HG03520 (cell line): ENCODE measurements around the gene USP36.
"Not testable (repeated sequence)": the region's sequence is repeated elsewhere in the genome, so short reads cannot be mapped to it uniquely, and the experiment has no call there.

Experiments
- ATAC-seq: cut with Tn5 transposase; IDR thresholded peaks from one replicate; pipeline ENCODE4 v1.9.1; 2021; ENCODE audit warnings: mild to moderate bottlenecking, moderate library complexity; ENCODE audit not compliant: unreplicated experiment

Gene USP36

DNA sequence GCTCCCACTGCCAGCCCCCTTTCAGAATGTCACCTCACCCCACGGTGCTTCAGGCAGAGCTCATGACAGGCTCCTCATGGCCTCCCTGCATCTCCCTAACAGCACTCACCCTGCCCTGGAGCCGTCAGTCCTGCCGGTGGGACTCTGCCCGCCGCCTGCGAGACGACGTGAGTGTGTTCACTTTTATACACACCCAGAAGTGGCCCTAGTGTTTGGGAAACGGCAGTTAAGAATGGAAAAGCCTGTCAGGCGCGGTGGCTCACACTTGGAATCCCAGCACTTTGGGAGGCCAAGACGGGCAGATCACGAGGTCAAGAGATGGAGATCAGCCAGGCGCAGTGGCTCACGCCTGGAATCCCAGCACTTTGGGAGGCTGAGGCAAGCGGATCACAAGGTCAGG lies 46.2 kb downstream of the USP36 start:
- no peak for ATAC-seq

DNA sequence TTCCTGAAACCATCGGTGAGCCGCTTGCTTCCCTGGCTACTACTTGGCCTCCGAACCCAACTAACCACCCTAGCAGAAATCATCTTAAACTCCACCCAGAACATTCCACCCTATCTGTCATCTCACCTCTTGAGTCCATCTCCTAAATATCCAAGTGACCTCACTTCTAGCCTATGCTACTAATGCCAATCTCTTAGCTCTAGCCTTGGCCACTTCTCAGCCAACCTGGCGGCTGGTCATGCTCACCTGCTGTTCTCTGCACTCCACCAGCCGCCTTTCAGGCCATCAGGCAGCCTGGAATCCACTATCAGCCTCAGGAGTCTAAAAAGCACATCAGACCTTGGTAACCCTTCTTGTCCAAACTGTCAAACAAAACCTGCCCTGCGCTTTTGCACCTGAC lies 46.6 kb downstream of the USP36 start:
- no peak for ATAC-seq

GRCh38 chr17:78793415-78793814 lies 47.2 kb downstream of the USP36 start:
- ATAC-seq, result no peak

DNA sequence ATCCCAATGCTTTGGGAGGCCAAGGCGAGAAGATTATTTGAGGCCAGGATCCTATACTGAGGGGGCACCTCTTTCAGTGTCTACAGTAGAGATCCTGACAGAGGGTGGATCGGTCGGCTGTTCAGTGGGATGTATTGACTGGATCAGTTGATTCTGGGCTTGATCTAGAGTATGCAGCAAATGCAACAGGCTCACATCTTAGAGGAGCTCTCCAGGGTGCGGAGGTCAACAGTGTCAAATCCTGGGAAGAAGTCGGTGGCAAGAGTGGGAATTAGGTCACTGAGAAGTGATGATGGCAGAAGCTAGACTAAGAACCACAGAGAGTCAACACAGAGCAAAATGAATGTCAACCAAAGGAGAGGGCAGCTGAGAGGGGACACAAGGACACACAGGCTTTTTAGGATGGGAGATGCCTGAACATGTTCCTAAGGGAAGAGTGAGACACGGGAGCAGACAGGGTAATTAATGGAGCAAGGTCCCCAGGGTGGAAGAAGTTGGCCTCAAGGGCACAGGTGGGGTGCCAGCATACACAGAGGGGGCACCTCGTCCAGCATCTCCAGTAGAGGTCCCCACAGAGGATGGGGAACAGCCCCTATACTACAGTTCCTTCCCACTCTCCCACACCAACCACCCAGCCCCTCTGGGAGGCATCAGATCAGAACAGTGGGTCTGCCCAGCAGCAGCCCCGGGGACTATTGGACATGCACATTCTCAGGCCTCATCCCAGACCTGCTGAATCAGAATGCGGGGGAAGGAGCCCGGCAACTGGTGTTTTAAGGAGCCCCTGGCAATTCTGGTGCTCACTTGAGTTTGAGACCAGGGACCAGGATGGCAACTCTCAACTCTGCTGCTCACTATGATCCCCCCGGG lies 48.5 kb downstream of the USP36 start:
- no peak for ATAC-seq

DNA sequence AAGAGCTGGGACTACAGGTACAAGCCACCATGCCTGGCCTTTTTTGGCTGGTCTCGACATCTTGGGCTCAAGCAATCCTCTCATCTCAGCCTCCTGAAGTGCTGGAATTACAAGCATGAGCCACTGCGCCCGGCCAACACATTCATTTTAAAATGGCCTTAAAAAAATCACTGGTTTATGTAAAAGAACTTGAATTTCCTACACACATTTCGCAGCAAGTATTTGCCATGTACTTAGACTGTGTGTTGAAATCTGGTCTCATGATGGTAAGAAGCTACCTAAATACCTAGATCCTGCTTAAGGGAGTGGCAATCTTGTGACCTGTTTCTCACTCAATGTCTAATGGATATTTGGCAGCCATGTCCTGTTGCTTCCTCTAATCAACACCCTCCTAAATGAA lies 50.1 kb downstream of the USP36 start:
- ATAC-seq, result no peak

DNA sequence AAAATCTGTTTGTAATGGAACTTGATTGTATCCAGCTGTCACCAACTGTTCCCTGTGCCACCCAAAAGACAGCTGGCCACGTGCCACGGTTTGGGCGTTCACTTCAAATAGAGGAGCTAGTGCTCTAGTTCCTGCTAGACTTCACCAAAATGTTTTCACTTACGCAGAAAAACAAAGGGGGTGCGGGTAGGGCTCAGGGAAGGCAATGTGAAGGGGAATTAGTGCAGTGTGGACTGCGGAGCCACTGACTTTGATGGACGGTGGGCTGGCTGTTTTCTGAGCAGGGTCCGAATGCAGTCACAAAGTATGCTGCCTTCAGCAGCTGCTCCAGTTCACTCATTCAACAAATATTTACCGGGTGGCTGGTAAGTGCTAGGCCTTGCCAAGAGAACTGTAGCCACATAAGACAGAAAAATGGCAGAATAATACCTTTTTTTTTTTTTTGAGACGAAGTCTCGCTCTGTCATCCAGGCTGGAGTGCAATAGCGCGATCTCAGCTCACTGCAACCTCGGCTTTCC lies 50.9 kb downstream of the USP36 start:
- ATAC-seq, result no peak

DNA sequence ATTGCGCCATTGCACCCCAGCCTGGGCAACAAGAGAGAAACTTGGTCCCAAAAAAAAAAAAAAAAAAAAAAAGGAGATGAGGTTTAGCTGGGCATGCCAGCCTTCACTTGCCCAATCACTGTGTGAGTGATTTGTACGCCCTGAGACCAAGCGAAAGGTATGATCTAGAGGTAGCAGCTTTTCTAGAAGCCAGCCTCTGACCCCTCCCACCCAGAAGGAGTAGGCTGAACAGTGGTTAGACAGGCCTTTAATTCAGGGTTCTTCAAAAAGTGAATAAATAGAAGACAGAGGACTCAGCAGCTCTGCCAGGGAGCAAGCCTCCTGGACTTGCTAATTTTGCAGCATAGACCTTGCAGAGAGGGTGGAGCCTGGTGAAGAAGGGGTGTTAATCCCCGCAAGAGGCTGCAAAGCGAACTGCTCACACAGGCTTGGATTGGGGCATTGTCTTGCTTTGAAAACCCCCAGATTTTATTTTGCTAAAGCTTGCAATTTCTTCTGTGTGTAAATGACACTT lies 51.4 kb downstream of the USP36 start:
- no peak for ATAC-seq

GRCh38 chr17:78788451-78788850 lies 52.2 kb downstream of the USP36 start:
- no peak for ATAC-seq

DNA sequence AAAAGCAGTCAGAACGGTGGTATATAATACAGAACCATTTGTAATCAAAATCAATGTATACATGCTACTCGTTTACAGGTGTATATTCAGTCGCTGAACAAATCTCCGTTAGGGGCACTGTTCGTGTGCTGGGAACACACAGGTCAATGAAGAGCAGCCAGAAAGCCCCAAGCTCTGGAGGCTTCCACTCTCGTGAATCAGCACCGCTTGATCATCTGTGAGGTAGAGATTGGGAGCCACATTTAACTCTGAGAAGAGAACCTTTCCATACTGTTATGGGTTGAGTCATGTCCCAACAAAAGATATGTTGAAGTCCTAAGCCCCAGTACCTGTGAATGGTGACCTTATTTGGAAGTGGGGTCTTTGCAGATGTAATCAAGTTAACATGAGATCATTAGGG lies 53.2 kb downstream of the USP36 start:
- no peak for ATAC-seq

DNA sequence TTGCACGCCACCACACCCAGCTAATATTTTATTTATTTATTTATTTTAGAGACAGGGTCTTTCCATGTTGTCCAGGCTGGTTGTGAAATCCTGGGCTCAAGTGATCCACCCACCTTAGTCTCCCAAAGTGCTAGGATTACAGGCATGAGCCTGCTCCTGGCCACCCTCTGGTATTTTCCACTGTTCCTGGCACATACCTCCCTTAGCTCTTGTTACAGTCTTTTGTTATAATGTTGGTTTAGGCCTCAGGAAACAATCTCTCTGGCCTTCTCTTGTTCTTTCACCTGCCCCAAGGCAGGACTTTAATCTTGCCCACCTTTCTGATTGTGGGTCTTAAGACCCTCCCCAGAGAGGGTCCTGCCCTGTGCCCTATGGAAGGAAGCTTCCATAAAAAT lies 55.0 kb downstream of the USP36 start:
- ATAC-seq, result no peak

DNA sequence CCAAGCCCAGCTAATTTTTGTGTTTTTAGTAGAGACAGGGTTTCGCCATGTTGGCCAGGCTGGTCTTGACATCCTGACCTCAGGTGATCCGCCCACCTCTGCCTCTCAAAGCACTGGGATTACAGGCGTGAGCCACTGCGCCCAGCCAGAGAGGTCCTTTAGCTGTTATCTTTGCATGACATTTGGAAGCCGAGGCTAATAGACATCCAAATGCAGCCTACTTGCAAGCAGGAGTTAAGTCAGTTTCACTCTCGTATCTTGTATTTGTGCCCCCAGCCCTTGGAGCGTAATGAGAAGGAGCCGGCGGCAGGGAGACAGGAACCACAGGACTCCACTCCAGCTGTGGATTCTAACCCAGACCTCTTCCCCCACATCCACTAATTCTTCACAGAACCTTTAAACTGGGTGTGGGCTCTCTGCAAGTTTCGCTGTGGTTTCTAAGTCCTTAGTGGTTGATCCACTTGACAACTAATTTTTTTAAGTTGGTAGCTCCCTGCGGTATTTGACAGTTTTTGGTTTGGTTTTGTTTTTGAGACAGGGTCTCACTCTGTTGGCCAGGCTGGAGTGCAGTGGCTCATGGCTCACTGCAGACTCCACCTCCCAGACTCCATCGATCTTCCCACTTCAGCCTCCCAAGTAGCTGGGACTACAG lies 55.5 kb downstream of the USP36 start:
- no peak for ATAC-seq

GRCh38 chr17:78784352-78784751 lies 56.3 kb downstream of the USP36 start:
- no peak for ATAC-seq

GRCh38 chr17:78783711-78784324 lies 56.8 kb downstream of the USP36 start:
- ATAC-seq, result no peak

DNA sequence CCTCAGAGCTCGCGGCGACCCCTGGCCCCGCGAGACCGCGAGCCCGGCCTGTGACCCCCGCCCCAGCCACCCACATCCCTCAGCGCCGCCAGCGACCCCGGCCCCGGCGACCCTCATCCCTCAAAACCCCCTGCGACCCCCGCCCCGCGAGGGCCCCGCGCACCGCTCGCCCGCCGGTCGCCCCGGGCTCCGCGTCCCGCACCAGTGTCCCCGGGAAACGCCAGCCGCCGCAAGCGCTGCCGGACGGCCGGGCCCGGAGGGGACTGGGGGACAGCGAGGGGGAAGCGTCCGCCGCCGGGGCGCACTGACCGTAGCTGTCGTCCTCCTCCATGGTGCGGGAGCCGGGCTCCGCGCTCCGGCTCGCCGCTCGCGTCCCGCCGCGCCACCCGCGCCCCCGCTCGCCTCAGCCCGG lies 58.7 kb downstream of the USP36 start, which contains the start of gene CYTH1:
Gene CYTH1 (minus strand): TSS at position 381 of the 412 bp plus-strand sequence. CDS start 50 bp downstream, at position 331.
- ATAC-seq, result peak; percentile 14

DNA sequence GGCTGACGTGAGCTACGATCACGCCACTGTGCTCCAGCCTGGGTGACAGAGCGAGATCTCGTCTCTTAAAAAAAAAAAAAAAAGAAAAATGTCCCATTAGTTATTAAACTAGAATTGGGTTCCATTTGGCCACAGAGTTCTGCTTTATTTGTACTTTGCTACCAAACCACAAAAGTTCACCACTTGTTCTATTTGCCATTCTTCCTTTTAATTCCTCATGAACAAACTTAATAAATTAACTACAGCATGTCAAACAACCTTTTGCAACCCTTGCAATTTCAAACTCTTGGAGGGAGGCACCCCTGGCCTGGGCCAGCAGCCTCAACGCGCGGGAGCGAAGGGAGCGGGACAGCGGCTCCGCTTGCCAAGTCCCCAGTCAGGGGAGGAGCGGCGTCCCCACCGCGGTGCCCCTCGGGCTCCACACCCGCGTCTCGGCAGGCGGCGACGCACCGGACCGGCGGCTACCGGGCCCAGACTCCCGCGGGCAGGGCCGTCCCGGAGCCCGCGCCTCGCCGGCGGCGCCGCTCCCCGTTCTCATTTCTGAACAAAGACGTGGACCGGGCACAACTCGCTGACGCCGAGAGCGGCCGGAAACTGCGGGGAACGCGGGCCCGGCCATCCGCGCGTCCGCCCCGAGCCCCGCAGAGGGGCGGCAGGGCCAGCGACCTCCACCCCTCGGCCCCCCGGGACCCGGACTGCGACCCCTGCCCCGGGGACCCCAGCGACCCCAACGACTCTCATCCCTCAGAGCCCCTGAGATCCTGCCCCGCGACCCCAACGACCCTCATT lies 59.3 kb downstream of the USP36 start:
- peak; percentile 14 for ATAC-seq

DNA sequence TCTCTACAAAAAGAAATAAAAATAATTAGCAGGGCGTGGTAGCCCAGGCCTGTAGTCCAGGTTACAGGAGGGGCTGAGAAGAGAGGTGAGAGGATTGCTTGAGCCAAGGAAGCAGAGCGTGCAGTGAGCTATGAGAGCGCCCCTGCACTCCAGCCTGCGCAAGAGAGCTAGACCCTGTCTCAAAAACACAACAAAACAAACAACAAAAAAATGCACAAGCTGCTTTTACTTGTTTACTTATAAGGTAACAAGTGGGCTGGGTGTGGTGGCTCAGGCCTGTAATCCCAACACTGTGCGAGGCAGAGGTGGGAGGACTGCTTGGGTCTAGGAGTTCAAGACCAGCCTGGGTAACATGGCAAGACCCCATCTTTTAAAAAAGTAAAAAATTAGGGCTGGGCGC lies 60.3 kb downstream of the USP36 start:
- ATAC-seq, result no peak

GRCh38 chr17:78779850-78780249 lies 60.8 kb downstream of the USP36 start:
- no peak for ATAC-seq

DNA sequence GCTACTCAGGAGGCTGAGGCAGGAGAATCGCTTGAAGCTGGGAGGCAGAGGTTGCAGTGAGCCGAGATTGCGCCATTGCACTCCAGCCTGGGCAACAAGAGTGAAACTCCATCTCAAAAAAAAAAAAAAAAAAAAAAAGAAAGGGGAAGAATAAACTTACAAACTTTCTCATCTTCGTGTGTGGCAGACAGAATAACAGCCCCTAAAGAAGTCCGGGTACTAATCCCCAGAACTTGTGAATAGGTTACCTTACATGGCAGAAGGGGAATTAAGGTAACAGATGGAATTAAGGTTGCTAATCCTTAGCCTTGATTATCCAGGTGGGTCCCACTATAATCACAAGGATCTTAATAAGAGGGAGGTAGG lies 61.3 kb downstream of the USP36 start:
- not testable (repeated sequence) for ATAC-seq

DNA sequence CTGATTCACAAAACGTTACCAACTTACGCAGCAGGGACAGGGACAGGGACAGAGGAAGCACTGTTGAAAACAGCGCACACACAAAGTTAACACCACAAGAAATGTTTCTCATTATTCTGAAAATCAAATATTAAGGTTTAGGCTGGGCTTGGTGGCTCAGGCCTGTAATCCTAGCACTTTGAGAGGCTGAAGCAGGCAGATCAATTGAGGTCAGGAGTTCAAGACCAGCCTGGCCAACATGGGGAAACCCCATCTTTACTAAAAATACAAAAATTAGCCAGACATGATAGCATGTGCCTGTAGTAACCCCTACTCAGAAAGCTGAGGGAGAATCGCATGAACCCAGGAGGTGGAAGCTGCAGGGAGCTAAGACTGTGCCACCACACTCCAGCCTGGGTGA lies 62.7 kb downstream of the USP36 start:
- ATAC-seq, result no peak

DNA sequence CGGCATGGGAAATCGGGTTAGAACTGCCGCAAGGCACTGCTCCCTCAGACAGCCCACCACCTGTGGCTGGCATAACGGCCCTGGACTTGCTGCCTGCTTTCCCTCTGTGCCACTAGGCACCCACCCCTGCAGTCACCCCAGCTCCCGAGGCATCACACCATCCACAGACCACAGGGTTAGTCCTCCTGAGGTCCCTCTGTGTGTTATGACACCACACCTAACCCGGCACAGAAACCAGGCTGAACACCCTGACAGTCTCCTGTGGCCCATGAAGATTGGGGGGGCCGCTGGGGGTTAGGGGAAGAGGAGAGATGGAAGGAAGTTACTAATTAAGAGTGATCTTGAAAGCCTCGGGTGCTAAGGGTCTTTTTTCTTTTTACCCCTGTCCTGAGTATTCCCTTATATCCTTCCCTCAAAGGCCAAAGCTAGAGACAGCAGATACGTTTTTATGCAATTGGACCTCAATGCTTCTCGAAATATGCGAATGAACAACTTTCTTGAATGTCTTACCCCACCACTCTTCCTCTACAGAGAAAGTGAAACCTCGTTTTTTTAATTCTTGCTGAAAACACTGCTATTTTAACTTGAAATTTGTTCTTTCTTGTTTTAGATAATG lies 65.5 kb downstream of the USP36 start:
- peak; percentile 43 for ATAC-seq
